GM23248 (cell line): Measurements from ENCODE around the gene BLOC1S3.

Experiments used
- EZH2 ChIP-seq: fragments of 200-600 bp; sonication (generic); IDR thresholded peaks from 2 replicates; pipeline ENCODE4 v1.6.1; 2018; ENCODE audit warnings: antibody characterized with exemption, mild to moderate bottlenecking; ENCODE audit not compliant: insufficient read depth, poor library complexity, severe bottlenecking
- EZH2phosphoT487 ChIP-seq: fragments of 200-600 bp; sonication (generic); IDR thresholded peaks from 2 replicates; pipeline ENCODE4 v1.6.1; 2018; ENCODE audit warnings: antibody characterized with exemption, moderate library complexity, mild to moderate bottlenecking, low read depth; ENCODE audit not compliant: insufficient read depth

- no peak for TF ChIP-seq EZH2phosphoT487
- no peak for TF ChIP-seq EZH2
Measured at GRCh38 chr19:45178262-45179071, at the start of gene BLOC1S3.
